ENCODE results near the gene EMX2. TPM values are rescaled to one million over a fixed set of nuclear protein-coding genes. Genes with fewer than 3 reads are reported as not detected.

Gene EMX2
- total RNA-seq, 1 donor from 2014 or later: 22.7 TPM

DNA sequence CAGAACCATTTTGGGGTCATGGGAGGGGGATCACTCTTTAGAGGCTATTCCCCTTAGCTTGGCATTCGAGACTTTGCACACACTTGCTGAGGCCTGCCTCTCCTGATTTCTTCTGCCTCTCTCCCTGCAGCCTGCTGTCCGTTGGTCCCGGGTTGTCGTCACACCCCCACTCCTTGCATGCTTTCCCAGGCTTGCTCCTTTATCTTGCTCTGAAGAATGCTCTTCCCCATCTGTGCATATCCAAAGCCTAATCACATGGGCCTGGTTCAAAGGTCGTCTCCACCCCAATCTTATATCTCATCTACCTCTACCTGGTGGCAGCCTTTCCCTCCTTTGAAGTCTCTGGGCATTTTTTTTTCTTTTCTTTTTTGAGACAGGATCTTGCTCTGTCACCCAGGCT lies 24.3 kb upstream of the EMX2 start:
- Mint-ChIP-seq H3K36me3 (no peaks in the 10 kb centered on the region), H3K4me3 (no peak overlapping the region), H3K4me1 (peaks cover 7% of the 10 kb centered on the region), H3K9me3 (no peaks in the 10 kb centered on the region), H3K27ac (no peak overlapping the region), H3K27me3 (ENCODE audit: insufficient read depth, low read depth) (peaks cover 5% of the 10 kb centered on the region)
- no peak overlapping the region for H3K4me3 ChIP-seq
- H3K27ac ChIP-seq: no peak overlapping the region
- H3K27me3 ChIP-seq: peaks cover 29% of the 10 kb centered on the region
- no peaks in the 10 kb centered on the region for H3K36me3 ChIP-seq
- no peak overlapping the region for H2AFZ ChIP-seq (replicated peaks)
- no peaks in the 10 kb centered on the region for H3F3A ChIP-seq (ENCODE audit: low read depth)
- H4K20me1 ChIP-seq (ENCODE audit: low read depth): no peaks in the 10 kb centered on the region
- H3K9ac ChIP-seq: no peak overlapping the region
- DNase-seq (ENCODE audit: low spot score): no peak
- TF ChIP-seq EZH2 (IDR thresholded peaks at IDR 0.05) (no peak), EZH2phosphoT487 (IDR thresholded peaks at IDR 0.05) (no peak), CTCF (IDR thresholded peaks at IDR 0.05) (no peak)
- H3K79me2 ChIP-seq (ENCODE audit: low read depth): no peaks in the 10 kb centered on the region
- H3K9me3 ChIP-seq (ENCODE audit: low read depth): no peaks in the 10 kb centered on the region
- H3K4me1 ChIP-seq: peaks cover 6% of the 10 kb centered on the region
- H3K4me2 ChIP-seq: no peak overlapping the region

GRCh38 chr10:117519286-117519685 lies 23.3 kb upstream of the EMX2 start:
- no peaks in the 10 kb centered on the region for H3K9me3 Mint-ChIP-seq
- peaks cover 5% of the 10 kb centered on the region for H3K27me3 Mint-ChIP-seq (ENCODE audit: insufficient read depth, low read depth)
- Histone ChIP-seq H3K4me1 (peaks cover 6% of the 10 kb centered on the region), H3K27me3 (peaks cover 39% of the 10 kb centered on the region), H3F3A (ENCODE audit: low read depth) (no peaks in the 10 kb centered on the region), H3K79me2 (ENCODE audit: low read depth) (no peaks in the 10 kb centered on the region), H3K9me3 (ENCODE audit: low read depth) (no peaks in the 10 kb centered on the region), H3K9ac (no peak overlapping the region), H3K4me2 (no peak overlapping the region), H2AFZ (replicated peaks) (no peak overlapping the region), H4K20me1 (ENCODE audit: low read depth) (no peaks in the 10 kb centered on the region), H3K36me3 (no peaks in the 10 kb centered on the region), H3K4me3 (no peak overlapping the region), H3K27ac (no peak overlapping the region)
- H3K27ac Mint-ChIP-seq: no peak overlapping the region
- TF ChIP-seq EZH2phosphoT487 (IDR thresholded peaks at IDR 0.05) (no peak), CTCF (IDR thresholded peaks at IDR 0.05) (no peak), EZH2 (IDR thresholded peaks at IDR 0.05) (no peak)
- H3K4me1 Mint-ChIP-seq: peaks cover 4% of the 10 kb centered on the region
- H3K36me3 Mint-ChIP-seq: no peaks in the 10 kb centered on the region
- no peak for DNase-seq (ENCODE audit: low spot score)
- H3K4me3 Mint-ChIP-seq: no peak overlapping the region

- Histone ChIP-seq H3K4me3 (no peak overlapping the region), H3K27me3 (peaks cover 45% of the 10 kb centered on the region)
- peaks cover 5% of the 10 kb centered on the region for H3K27me3 Mint-ChIP-seq (ENCODE audit: insufficient read depth, low read depth)
These were observed 22.7 kb upstream of the EMX2 start for GRCh38 chr10:117519879-117520278.

More at GRCh38 chr10:117519879-117520278, 22.7 kb upstream of the EMX2 start:
- peaks cover 4% of the 10 kb centered on the region for H3K4me1 Mint-ChIP-seq
- H3K36me3 Mint-ChIP-seq: no peaks in the 10 kb centered on the region
- H3K27ac ChIP-seq: no peak overlapping the region
- H3K9me3 ChIP-seq (ENCODE audit: low read depth): no peaks in the 10 kb centered on the region
- no peaks in the 10 kb centered on the region for H3K9me3 Mint-ChIP-seq
- H4K20me1 ChIP-seq (ENCODE audit: low read depth): no peaks in the 10 kb centered on the region
- TF ChIP-seq EZH2 (IDR thresholded peaks at IDR 0.05): no peak
- TF ChIP-seq CTCF (IDR thresholded peaks at IDR 0.05): no peak
- TF ChIP-seq EZH2phosphoT487 (IDR thresholded peaks at IDR 0.05): no peak
- no peaks in the 10 kb centered on the region for H3F3A ChIP-seq (ENCODE audit: low read depth)
- H3K36me3 ChIP-seq: no peaks in the 10 kb centered on the region
- no peak overlapping the region for H3K27ac Mint-ChIP-seq
- H3K9ac ChIP-seq: no peak overlapping the region
- no peak for DNase-seq (ENCODE audit: low spot score)
- no peak overlapping the region for H2AFZ ChIP-seq (replicated peaks)
- H3K79me2 ChIP-seq (ENCODE audit: low read depth): no peaks in the 10 kb centered on the region
- no peak overlapping the region for H3K4me2 ChIP-seq
- no peak overlapping the region for H3K4me3 Mint-ChIP-seq
- peaks cover 6% of the 10 kb centered on the region for H3K4me1 ChIP-seq

All from neural progenitor cell (in vitro differentiated cells).